Endodermal cell (in vitro differentiated cells): ENCODE measurements around the gene ICAM1. TPM values are rescaled to one million over a fixed set of nuclear protein-coding genes. Genes with fewer than 3 reads are reported as not detected.

Source experiments
- DNase-seq: peaks from one replicate; pipeline ENCODE4 v3.0.0-alpha.2; 2017
- H3K27ac ChIP-seq: 2 replicates; pipeline ENCODE4 v1.5.1; 2013; ENCODE audit warnings: mild to moderate bottlenecking, low read depth, low read length, moderate library complexity
- H3K27me3 ChIP-seq: 2 replicates; pipeline ENCODE4 v1.6.1; 2013; ENCODE audit warnings: mild to moderate bottlenecking, low read length, moderate library complexity; ENCODE audit not compliant: insufficient read depth, control insufficient read depth, poor library complexity, severe bottlenecking
- H3K36me3 ChIP-seq: 2 replicates; pipeline ENCODE4 v1.7.0; 2013; ENCODE audit warnings: mild to moderate bottlenecking, low read length, moderate library complexity; ENCODE audit not compliant: control insufficient read depth, insufficient read depth
- H3K4me1 ChIP-seq: one replicate; pipeline ENCODE4 v1.7.0; 2013; ENCODE audit warnings: low read length; ENCODE audit not compliant: control insufficient read depth, insufficient read depth
- H3K4me3 ChIP-seq: 2 replicates; pipeline ENCODE4 v1.5.1; 2013; ENCODE audit warnings: mild to moderate bottlenecking, low read length, moderate library complexity
- H3K9ac ChIP-seq: 2 replicates; pipeline ENCODE4 v1.6.1; 2013; ENCODE audit warnings: mild to moderate bottlenecking, low read length, moderate library complexity; ENCODE audit not compliant: poor library complexity, severe bottlenecking; ENCODE audit errors: extremely low read depth
- H3K9me3 ChIP-seq: 2 replicates; pipeline ENCODE4 v1.6.1; 2013; ENCODE audit warnings: mild to moderate bottlenecking, low read length, moderate library complexity; ENCODE audit not compliant: control insufficient read depth
- H3K27ac Mint-ChIP-seq: 2 replicates; pipeline ENCODE4 v1.8.0; 2020; ENCODE audit warnings: mixed read lengths
- H3K27me3 Mint-ChIP-seq: 2 replicates; pipeline ENCODE4 v1.8.0; 2021; ENCODE audit warnings: mild to moderate bottlenecking, mixed read lengths; ENCODE audit not compliant: insufficient read depth
- H3K36me3 Mint-ChIP-seq: 2 replicates; pipeline ENCODE4 v1.8.0; 2020; ENCODE audit warnings: low read depth, mixed read lengths
- H3K4me1 Mint-ChIP-seq: 2 replicates; pipeline ENCODE4 v1.8.0; 2020; ENCODE audit warnings: mixed read lengths
- H3K4me3 Mint-ChIP-seq: 2 replicates; pipeline ENCODE4 v1.8.0; 2020; ENCODE audit warnings: mild to moderate bottlenecking, moderate library complexity, mixed read lengths
- H3K9me3 Mint-ChIP-seq: 2 replicates; pipeline ENCODE4 v1.8.0; 2020; ENCODE audit warnings: mild to moderate bottlenecking, mixed read lengths
- CTCF ChIP-seq: fragments of 200-600 bp; sonication (generic); conservative IDR thresholded peaks from 2 replicates; pipeline ENCODE4 v1.5.0; 2021; ENCODE audit warnings: antibody characterized with exemption, mild to moderate bottlenecking
- WGBS, 2 experiments: methylation state at CpG; one replicate each; pipeline versions ENCODE4 v1.1.5 to v1.1.7; 2013; ENCODE audit warnings: missing lambda C conversion rate in 2 of 2, mixed read lengths in 1 of 2; ENCODE audit not compliant: insufficient coverage in 1 of 2, insufficient read length in 1 of 2; 5-methylcytosine and 5-hydroxymethylcytosine counted together
- total RNA-seq, 2 donors: library from RNA; stranded (reverse); fragmentation: NEBNext Ultra II Directional in 1 of 2; extraction: Animal tissue kit (Norgen Biotek cat#: 25700) in 1 of 2; gene quantifications; 2 replicates in 1 of 2; 3 replicates in 1 of 2; pipeline ENCODE4 v1.2.1, GENCODE V29; 2021

ICAM1 gene
- total RNA-seq, 2 donors from 2014 or later, result 1.7 to 5.2 TPM

GRCh38 chr19:10262771-10263170, 8.1 kb upstream of the ICAM1 start:
- H3K27me3 Mint-ChIP-seq, result peaks cover 6% of the 10 kb centered on the region
- no peak overlapping the region for H3K27ac Mint-ChIP-seq
- DNase-seq, result no peak

GRCh38 chr19:10266706-10267105, 4.2 kb upstream of the ICAM1 start:
- H3K36me3 Mint-ChIP-seq, result no peaks in the 10 kb centered on the region
- no peak for DNase-seq
- no peaks in the 10 kb centered on the region for H3K9me3 Mint-ChIP-seq
- H3K27me3 ChIP-seq, result peaks cover 24% of the 10 kb centered on the region
- no peaks in the 10 kb centered on the region for H3K36me3 ChIP-seq
- H3K4me3 Mint-ChIP-seq, result no peak overlapping the region
- no peak overlapping the region for H3K27ac Mint-ChIP-seq
- 90 to 93% methylated on average over 2 to 7 of the region's 7 CpGs for WGBS, 2 experiments
- H3K27ac ChIP-seq, result no peak overlapping the region
- no peak for TF ChIP-seq CTCF
- H3K9me3 ChIP-seq, result no peaks in the 10 kb centered on the region
- no peak overlapping the region for H3K4me3 ChIP-seq
- H3K27me3 Mint-ChIP-seq, result peaks cover 36% of the 10 kb centered on the region
- H3K4me1 Mint-ChIP-seq, result no peaks in the 10 kb centered on the region
- no peaks in the 10 kb centered on the region for H3K4me1 ChIP-seq
- H3K9ac ChIP-seq, result no peak overlapping the region

More at GRCh38 chr19:10262771-10263170, 8.1 kb upstream of the ICAM1 start:
- WGBS, 2 experiments, result 93 to 100% methylated on average over 6 to 7 of the region's 7 CpGs
- Mint-ChIP-seq H3K9me3 (no peaks in the 10 kb centered on the region), H3K36me3 (peaks cover 16% of the 10 kb centered on the region), H3K4me3 (no peak overlapping the region), H3K4me1 (no peaks in the 10 kb centered on the region)
- no peak overlapping the region for H3K4me3 ChIP-seq
- no peaks in the 10 kb centered on the region for H3K27me3 ChIP-seq
- no peak overlapping the region for H3K9ac ChIP-seq
- no peaks in the 10 kb centered on the region for H3K9me3 ChIP-seq
- H3K27ac ChIP-seq, result no peak overlapping the region
- peaks cover 18% of the 10 kb centered on the region for H3K36me3 ChIP-seq
- no peak for TF ChIP-seq CTCF
- no peaks in the 10 kb centered on the region for H3K4me1 ChIP-seq

- no peak for TF ChIP-seq CTCF
- Mint-ChIP-seq H3K27me3 (peaks cover 49% of the 10 kb centered on the region), H3K9me3 (no peaks in the 10 kb centered on the region), H3K36me3 (no peaks in the 10 kb centered on the region), H3K27ac (no peak overlapping the region), H3K4me1 (no peaks in the 10 kb centered on the region), H3K4me3 (no peak overlapping the region)
- no peaks in the 10 kb centered on the region for H3K9me3 ChIP-seq
- no peak overlapping the region for H3K9ac ChIP-seq
- 83 to 86% methylated on average over 6 of the region's 6 CpGs for WGBS, 2 experiments
- no peaks in the 10 kb centered on the region for H3K36me3 ChIP-seq
- H3K4me1 ChIP-seq, result no peaks in the 10 kb centered on the region
- DNase-seq, result no peak
- H3K4me3 ChIP-seq, result no peak overlapping the region
- H3K27ac ChIP-seq, result no peak overlapping the region
- peaks cover 37% of the 10 kb centered on the region for H3K27me3 ChIP-seq
Measured at GRCh38 chr19:10268071-10268470, 2.8 kb upstream of the ICAM1 start.
